Stimulated activated CD8-positive, alpha-beta memory T cell treated with anti-CD3 and anti-CD28 coated beads, Interleukin-15, amount 100 ng/mL, for 1 hour (primary cell): ENCODE results near the gene SERPINE3.

Source experiments
- DNase-seq: peaks from one replicate; pipeline ENCODE4 v3.0.0-alpha.2; 2020; ENCODE audit warnings: low read depth

Gene SERPINE3

DNA sequence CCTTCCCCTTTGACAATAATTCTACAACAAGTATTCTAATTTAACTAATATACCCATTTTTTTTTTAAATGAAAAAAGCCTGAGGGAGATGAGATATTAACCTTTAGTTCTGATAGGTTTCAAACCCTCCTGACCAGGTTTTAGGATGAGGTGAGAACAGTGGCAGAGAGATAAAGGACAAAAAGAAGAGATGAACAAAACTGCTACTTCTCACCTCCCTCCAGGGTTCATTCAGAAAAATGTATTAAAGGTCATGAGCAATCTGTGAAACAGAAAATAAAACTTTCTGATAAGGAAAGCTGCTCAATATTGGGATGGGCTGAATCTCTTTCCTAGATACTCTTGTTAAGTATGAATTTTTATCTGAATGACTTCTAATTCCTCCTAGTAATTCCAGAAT lies 24.1 kb downstream of the SERPINE3 start:
- DNase-seq: no peak

- DNase-seq: no peak
Measured at GRCh38 chr13:51364404-51365008, 25.0 kb downstream of the SERPINE3 start.

GRCh38 chr13:51370116-51370515 lies 30.6 kb downstream of the SERPINE3 start:
- no peak for DNase-seq

DNA sequence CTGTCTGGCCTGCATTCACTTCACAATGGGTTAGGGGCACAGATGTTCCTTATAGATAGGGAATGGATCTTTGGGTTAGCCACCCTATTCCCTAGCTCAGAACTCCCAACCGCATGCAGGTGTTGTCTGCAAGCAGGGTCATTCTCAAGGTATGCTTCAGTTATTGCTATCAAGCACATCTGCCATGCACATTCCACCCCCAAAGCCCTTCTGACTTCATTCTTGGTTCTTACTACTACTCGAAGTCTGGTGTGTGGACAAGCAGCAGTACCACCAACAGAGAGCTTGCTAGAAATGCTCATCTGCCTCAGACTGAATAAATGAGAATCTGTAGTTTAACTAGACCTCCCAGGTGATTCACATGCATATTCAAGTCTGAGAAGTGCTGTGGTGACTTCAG lies 31.3 kb downstream of the SERPINE3 start:
- DNase-seq: no peak

- no peak for DNase-seq
Measured at GRCh38 chr13:51371768-51372399, 32.4 kb downstream of the SERPINE3 start.

DNA sequence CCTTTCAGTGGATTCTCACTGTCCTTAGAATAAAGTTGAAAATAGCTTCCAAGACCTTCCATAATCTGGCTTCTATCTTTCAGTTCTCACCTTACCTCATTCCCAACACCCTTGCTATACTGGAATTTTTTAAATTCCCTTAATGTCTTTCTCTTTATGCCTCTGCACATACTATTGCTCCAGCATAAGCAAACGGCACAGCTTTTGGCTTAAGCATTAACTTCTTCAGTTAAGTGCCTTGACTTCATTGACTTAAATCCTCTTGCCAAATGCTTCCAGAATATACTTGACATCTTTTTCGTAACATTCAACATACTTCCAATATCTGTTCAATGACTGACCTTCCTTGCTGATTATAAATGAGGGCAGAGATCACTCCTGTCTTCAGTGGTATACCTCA lies 34.0 kb downstream of the SERPINE3 start:
- no peak for DNase-seq

DNA sequence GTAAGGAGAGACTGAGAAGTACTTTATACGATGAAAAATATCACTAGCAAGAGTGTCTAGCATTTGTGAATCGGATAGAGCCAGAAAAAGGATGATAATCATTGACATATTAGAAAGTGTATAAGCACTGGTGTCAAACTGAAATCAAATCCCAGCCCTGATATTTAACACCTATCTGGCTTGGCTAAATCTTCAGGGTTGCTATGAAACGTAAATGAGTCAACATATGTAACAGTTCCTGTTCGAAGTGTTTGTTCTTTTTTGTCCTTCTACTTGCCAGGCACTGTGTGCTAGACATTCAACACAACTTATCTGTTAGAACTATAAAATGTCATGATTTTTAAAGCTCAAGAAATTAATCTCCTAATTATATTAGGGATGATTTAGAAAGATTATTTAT lies 40.8 kb downstream of the SERPINE3 start:
- DNase-seq: no peak

DNA sequence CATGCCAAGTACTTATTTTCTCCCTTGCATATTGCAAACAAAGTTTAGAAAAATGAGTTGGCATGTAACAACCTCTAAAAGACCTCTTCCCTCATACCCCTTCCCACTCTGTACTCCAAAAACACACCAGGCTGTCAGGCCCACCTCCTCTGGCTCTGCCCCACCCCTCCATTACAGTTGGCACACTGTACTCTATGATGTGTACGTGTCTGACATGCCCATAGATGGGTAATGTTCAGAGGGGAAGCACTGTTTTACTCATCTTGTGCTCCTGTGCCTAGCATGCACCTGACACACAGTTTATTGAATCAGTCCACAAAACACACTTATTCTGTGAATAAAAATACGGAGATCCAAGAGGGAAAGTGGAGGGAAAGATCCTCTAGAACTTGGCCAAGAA lies 45.6 kb downstream of the SERPINE3 start:
- DNase-seq: no peak

- no peak for DNase-seq
Measured at GRCh38 chr13:51394724-51395123, 55.2 kb downstream of the SERPINE3 start.

DNA sequence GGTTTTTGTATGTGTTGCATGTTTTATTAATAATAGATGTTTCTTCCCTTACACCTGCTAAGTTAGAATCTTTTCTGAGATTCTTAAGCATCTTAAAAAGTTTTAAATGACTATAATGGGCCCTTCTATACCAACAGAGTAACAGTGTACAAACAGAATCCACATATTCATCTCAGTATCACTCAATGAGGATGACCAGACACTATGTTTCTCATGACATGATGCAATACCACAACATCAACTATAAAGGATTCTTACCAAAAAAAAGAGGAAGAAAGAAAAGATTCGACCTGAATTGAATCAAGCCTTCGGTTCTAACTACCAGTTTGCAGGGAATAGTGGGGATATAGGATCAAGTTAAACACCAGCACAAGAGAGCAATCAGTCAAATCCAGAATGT lies 56.9 kb downstream of the SERPINE3 start:
- no peak for DNase-seq

DNA sequence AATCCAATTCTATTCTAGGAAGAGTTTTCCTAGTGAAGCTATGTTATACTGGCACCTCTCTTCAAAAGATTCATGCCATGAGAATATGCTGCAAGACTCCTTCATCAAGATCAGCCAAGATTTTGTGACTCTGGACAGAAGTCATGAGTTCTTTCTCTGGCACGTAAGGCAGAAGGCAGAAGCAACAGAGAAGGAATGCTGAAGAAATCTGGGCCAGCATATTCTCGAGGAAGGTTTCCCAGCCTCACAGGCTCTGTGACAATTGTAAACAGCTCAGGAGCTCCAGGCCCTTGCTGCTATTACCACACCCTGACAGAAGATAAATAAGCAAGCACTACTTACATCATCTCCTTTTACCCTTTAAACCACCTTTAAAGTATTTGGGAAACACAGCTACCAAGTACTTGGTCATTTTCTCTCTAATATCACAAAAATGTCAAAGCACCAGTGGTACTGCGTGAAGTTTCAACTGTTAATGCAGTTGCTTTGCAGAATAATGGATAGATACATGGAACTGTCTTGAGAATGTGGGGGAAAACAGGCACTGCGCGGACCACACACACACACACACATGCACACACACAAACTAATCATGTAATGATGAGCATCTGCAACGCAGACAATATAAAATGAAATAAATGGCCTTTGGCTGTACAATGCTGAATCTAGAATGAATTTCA lies 57.9 kb downstream of the SERPINE3 start:
- no peak for DNase-seq

GRCh38 chr13:51405176-51405575 lies 65.7 kb downstream of the SERPINE3 start:
- DNase-seq: no peak

DNA sequence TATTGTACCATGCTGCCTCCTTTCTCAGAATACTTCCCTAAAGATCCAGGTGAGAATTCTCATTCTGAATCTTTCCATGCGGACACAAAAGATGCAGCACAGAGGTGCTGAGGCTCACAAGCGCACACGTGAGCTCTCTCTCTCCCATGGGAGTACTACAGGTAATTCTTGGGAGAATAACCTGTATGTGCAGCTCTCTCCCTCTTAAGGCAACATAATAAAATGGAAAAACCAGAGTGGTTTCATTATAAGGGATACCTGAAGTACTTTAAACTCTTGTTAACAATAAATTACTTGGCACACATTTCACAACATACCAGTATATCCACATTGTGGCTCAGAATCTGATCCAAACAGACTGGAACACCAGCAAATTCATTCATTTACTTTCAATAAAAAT lies 72.9 kb downstream of the SERPINE3 start:
- DNase-seq: no peak
